Stimulated activated CD8-positive, alpha-beta memory T cell treated with anti-CD3 and anti-CD28 coated beads, Interleukin-4, amount 100 ng/mL, for 4 hours (primary cell): ENCODE data around the gene CFAP44.
"Not testable (repeated sequence)": the region's sequence is repeated elsewhere in the genome, so short reads cannot be mapped to it uniquely, and the experiment has no call there.

Source experiments
- DNase-seq, 2 donors: peaks; one replicate each; pipeline ENCODE4 v3.0.0-alpha.2; 2020; ENCODE audit warnings: low read depth in 2 of 2, low spot score in 1 of 2

The CFAP44 gene, protein sequence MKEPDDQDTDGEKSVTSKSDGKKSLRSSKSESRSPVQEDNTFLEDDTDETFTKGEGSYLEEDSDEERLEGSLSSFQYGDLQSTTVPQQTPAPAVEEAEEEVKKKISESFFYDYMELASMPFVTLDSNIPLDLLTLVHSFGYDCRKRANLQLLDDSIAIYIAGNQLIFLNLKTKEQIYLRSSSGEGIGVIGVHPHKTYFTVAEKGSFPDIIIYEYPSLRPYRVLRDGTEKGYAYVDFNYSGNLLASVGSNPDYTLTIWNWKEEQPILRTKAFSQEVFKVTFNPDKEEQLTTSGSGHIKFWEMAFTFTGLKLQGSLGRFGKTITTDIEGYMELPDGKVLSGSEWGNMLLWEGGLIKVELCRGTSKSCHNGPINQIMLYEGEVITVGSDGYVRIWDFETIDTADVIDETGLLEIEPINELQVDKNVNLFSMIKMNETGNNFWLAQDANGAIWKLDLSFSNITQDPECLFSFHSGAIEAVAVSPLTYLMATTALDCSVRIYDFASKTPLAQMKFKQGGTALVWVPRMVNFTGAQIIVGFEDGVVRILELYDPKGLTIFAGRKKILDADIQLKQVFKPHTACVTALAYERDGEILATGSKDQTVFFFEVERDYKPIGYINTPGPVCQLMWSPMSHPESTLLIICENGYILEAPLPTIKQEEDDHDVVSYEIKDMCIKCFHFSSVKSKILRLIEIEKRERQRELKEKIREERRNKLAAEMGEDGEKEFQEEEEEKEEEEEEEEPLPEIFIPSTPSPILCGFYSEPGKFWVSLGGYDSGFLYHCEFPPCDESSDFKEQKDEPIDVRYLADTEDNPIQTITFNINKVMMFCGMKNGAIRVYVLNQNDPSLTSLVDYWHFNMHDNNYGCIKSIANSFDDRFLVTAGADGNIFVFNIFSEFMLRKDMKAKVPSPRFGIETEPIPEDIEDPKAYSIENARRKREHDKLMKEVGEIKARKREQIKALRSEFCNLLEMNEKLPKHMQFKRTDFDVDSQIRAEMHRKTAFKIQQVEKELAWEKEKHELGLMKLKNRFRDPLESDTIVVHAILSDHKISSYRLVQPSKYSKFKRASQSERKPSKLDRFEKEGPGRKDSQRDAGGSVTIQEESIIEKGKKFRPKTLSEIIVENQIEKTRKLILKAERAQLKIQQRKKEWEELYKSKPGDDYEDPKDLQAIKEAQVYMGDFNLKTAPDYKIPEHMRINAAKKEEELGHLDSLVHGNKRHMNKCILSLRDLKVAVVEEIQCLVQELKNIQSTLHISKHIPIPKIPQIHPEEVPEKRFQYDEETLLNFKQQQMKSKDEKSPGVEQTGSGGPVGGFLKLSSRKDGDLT (N-terminal part only)

DNA sequence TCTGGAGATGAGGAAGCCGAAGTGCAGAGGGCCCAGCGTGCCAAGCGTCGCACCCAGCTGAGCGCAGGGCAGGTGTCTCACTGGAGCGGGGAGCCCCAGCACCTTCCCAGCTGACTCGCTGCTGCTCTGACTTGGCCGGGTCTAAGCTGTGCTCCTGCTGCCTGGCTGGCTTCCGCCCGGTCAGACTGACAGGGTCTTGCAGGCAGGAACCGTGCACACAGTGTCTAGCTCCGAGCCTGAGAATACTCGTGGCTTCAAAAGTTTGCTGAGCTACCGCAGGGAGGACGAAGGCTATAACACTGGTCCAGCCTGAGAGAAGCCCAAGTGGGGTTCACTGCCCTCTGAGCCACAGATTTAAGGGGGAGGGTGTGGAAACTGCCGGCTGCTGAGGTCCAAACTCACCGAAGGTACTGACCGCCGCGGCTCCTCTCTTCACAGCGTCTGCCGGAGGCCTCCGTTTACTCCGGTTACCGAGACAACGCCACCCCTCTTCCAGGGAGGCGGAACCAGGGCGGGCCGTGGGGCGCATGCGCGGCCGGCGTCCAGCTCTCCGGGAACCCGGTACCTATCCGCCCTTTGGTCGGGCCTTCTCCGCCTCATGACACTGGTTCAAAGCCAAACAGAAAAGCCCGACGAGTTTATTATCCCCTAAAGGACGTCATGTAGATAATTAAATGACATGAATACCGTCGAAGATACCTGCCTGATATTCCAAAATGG lies at the start of gene CFAP44:
CFAP44 (minus strand) TSS at position 443 of the 720 bp plus-strand sequence. CDS start 7,829 bp downstream, outside the sequence.
- peak in 1 of 2 donors; percentile 25 for DNase-seq

DNA sequence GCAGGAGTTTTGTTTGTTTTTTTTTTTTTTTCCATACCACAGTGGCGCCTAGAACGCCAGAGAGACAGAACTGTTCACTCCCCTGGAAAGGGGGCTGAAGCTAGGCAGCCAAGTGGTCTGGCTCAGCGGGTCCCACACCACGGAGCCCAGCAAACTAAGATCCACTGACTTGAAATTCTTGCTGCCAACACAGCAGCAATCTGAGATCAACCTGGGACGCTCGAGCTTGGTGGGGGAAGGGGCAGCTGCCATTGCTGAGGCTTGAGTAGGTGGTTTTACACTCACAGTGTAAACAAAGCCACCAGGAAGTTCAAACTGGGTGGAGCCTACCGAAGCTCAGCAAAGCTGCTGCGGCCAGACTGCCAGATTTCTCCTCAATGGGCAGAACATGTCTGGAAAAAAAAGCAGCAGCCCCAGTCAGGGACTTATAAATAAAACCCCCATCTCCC lies 43.9 kb upstream of the CFAP44 start:
- peak in 1 of 2 donors; percentile 4 for DNase-seq

DNA sequence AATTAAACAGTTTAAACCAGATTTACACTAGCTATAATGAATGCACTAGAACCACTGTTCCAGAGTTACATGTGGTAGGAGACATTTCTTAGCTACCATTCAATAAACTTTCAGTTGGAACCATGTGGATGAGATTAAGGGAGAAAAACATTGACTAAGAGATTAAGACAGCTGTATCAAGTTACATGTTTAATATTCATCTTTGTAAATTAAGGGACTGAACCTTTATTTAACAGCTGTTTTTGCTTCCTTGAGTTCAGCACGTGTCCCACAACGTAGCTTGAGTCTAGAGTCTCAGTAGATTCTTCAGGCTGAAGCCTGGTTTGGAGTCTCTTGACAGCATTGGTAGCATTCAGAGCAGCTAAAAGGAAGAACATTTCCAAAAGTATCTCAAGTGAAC lies 27.2 kb upstream of the CFAP44 start:
- no peak for DNase-seq

DNA sequence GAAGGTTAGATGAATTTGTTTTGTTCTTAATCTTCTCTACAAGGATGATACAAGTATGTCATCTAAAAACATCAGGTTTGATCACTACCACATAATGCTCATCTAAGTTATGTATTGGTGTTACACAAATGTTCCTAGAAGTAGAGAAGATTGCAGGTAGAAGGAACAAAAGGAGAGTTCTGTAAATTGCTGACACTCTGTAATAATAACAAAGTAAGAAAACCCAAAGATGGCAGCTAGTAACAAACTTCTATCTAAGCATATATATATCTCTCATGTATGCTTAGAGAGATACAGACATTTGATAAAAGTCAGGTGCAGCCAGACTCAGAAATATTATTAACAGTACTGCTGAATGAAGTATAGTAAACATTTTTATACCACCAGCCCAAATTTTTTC lies 20.2 kb upstream of the CFAP44 start:
- no peak for DNase-seq

DNA sequence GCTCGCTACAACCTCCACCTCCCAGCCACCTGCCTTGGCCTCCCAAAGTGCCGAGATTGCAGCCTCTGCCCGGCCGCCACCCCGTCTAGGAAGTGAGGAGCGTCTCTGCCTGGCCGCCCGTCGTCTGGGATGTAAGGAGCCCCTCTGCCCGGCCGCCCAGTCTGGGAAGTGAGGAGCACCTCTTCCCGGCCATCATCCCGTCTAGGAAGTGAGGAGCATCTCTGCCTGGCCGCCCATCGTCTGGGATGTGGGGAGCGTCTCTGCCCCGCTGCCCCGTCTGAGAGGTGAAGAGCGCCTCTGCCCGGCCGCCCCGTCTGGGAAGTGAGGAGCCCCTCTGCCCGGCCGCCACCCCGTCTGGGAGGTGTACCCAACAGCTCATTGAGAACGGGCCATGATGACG lies 17.3 kb upstream of the CFAP44 start:
- DNase-seq: not testable (repeated sequence)

DNA sequence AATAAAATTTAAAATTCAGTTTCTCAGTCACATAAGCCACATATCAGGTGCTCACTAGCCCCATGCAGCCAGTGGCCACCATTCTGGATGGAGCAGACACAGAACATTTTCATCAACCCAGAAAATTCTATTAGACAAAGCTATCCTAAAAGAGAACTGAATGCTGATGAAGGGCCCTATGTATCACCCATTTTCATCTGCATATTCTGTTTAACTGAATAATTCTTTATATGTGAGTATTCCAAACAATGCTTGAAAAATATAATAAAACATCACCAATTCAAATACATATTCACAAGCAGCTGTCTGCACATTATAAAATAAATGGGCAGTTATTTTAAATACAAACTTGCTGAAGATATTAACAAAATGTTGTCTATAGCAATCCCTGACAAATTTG lies 14.2 kb upstream of the CFAP44 start:
- no peak for DNase-seq

DNA sequence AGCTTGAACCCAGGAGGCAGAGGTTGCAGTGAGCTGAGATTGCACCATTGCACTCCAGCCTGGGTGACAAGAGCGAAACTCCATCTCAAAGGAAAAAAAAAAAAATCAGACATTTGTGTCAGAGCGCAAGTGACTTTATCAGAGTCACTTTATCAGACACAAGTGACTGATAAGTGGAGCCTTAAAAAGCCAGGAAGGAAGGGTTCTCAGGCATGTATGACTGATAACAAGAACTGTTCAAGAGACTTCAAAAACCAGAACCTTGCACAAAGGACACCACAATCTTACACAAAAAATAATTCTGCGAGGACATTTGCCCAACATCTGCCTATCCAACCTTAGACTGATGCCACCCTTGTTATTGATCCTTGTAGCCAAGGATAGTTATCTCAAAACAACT lies 13.3 kb upstream of the CFAP44 start:
- DNase-seq: no peak

DNA sequence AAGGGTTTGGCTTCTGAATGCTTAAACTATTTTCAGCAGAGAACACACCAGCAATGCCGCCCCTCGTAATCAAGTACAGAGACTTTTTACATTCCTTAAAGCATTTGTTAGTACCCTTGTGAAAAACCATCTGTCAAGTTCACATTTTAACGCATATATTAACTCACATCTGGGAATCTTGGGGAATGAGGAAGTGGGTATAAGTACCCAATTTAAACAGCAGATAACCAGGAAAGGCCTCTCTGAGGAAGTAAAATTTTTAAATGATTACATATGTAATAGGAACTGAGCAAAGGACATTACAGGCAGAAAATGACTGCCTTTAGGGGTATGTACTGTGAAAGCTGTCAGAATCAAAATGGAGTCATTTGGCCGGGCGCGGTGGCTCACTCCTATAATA lies 12.8 kb upstream of the CFAP44 start:
- no peak for DNase-seq

DNA sequence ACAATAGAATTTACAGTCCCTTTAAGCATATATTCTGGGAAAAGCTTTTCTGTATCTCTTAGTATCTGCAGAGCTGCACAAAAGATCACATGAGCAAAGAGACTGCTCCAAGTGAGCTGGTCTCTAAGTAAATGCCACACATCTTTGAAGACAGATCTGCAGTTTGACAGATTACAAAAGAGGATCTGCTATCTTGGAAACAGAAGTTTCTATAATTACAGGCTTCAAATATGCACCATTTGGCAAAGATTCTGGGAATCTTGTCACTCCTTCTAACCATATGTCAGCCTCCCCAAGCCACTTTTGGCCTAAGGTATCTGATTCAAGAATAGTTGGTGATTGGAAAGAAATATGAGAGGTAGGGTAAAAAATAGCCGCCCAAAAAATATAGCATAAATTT lies 9.6 kb upstream of the CFAP44 start:
- no peak for DNase-seq

DNA sequence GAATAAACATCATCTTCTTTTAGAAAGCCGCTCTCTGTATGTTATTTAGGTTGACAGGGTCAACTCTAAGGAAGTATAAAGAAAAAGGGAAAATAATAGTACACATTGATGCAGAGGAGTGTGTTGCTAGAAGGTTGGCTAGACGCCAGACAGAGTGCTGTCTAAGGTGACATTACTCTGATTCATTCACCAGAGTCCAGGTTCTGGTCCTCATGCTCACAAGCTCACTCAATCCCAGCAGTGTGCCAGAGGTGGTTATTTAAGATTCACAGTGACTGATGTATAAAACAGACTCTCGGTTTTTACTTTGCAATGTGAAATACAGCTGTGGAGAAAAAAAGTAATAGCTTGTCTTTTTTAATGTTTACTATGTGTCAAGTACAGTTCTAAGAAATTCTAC lies 1.7 kb downstream of the CFAP44 start:
- DNase-seq: no peak

DNA sequence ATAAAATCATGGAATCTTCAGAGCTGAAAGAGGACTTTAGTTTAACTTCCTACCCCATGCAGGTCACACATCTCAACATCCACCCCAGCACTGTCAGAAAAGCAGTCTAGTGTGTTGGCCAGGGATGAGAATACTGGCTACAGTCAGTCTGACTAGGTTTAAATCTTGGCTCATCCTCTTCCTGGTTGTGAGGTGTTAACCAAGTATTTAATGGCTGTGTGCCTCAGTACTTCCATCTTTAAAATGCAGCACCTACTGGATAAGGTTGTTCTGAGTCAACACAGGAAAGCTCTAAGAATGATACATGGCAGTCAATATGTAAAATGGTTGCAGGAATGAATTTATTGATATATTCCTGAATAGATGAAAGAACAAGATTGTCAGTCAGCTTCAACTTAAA lies 3.1 kb downstream of the CFAP44 start:
- DNase-seq: no peak

DNA sequence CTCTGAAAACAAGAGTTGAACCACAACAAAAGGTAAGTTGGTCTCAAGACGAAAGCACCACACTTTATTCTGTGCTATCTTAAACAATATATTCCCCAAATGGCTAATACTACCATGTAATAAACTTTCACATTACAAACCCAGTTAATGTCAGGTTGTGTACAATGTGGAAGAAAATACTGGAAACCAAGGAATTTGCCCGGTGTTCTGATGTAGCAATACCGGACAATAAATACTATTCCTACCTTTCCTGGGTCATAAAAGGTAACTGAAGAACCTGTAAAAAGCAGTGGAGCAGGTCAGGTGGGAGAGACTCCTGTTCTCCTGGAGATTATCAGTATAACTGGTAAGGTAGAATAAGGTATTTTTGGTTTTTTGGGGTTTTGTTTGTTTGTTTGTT lies 3.9 kb downstream of the CFAP44 start:
- no peak for DNase-seq

DNA sequence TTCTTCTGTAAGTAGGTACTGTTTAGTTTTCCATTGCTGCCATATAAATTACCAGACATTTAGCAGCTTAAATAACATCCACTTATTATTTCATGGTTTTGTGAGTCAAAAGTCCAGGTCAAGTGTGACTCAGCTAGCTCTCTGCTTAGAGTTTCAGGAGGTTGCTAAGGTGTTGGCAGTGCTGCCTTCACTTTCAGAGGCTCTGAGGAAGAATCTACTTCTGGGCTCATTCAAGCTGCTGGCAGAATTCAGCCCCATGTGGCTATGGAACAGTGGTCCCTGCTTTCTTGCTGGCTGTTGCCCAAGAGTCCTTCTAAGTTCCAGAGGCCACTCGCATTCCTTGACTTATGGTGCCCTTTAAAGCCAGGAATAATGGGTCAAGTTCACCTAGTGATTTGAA lies 4.5 kb downstream of the CFAP44 start:
- no peak for DNase-seq

DNA sequence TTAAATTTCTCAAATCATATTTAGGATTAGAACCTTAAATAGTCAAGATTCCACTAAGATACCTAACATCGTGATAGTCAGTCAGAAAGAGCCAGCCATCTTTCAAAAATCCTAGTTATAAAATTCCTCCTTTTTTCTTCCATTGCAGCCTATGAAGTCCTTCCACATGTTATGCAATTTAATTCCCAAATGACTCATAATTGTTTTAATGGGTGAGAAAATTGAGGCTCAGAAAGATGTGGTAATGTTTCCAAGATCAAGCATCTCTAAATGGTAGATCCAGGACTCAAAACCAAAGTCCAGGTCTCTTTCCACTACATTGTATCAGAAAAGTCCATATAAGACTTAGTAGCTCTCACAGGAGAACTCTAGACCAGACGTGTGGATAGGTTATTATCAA lies 9.5 kb downstream of the CFAP44 start:
- no peak for DNase-seq

DNA sequence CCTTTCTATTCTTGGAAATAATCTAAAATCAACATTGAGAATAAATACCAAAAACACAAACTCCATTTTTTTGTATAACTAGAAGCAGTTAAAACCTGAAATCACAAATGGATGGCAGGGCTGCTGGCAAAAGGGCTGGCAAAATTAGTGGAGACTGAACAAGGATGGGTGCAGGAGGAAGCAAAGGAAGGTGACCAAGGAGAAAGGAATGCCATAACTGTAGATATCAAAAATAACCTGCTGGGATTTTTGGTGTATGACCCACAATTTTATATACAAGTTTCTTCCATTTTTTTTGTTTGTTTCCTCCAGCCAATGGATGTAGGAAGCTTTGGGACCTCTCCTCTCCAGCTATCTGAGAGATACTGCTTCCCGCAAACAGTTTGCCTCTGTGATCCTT lies 12.7 kb downstream of the CFAP44 start:
- no peak for DNase-seq

DNA sequence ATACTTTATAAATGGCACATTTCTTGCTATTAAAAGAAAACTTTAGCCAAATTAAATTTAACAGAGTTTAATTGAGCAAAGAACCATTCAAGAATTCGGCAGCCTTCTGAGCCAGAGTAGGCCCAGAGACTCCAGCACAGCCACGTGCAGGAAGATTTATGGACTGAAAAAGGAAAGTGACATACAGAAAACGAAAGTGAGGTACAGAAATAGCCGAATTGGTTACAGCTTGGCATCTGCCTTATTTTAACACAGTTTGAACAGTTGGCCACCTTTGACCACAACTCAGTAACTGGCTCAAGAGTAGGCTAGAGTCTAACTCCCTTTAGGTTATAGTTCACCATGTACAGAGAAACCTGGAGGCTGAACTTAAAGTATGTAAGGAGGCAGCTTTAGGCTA lies 17.6 kb downstream of the CFAP44 start:
- no peak for DNase-seq

DNA sequence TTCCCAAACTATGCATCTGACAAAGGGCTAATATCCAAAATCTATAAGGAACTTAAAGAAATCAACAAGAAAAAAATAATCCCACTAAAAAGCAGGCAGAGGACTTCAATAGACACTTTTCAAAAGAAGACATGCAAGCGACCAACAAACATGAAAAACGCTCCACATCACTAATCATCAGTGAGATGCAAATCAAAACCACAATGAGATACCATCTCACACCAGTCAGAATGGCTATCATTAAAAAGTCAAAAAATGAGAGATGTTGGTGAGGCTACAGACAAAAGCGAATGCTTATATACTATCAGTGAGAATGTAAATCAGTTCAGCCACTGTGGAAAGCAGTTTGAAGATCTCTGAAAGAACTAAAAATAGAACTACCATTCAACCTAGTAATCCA lies 20.2 kb downstream of the CFAP44 start:
- no peak for DNase-seq

DNA sequence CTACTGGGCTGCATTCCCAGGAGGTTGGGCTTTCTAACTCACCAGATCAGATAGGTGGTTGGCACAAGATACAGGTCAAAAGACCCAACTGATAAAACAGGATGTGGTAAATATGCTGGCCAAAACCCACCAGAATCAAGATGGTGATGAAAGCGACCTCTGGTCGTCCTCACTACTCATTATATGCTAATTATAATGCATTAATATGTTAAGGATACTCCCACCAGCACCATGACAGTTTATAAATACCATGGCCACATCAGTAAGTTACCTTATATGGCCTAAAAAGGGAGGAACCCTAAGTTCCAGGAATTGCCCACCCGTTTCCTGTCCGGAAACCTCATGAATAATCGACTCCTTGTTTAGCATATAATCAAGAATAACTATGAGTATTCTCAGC lies 31.6 kb downstream of the CFAP44 start:
- no peak for DNase-seq

DNA sequence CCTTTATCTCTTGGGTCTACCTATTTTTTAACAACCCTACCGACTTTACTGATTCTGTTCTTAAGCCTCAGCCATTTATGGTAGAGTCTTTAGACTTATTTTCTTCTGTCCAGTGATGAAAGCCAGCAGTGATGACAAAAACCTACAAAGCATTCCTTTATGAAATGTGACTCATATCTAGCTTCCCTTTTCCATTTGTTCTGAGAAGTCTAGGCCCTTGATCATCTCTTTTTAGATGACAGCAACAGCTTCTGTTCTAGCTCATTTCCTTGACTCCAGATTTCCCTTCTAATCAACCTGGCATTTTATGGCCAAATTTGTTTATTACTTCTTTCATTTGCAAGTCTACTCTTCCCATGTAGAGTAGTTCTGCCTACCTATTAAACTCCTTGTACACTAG lies 36.1 kb downstream of the CFAP44 start:
- DNase-seq: no peak

DNA sequence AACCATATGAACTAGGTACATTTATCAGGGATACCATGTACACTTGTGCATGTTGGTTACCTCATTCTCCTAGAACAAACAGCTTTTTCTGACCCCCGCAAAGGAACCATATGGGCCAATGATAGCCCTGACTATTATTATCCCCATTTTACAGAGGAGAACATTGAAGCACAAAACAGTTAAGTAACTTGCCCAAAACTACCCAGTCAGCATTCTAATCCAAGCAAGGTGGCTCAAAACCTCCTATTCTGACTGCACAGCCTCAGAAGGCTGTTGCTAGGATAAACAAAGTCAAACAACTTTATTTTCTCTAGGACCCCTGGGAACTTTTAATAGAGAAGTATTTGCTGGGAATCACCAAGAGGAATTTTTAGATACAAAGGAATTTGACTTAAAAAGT lies 36.7 kb downstream of the CFAP44 start:
- no peak for DNase-seq
